Bronchial epithelial cell (primary cell): ENCODE data around the gene DMRTC1. TPM values are rescaled to one million over a fixed set of nuclear protein-coding genes. Genes with fewer than 3 reads are reported as not detected.
"Not testable (repeated sequence)": the region's sequence is repeated elsewhere in the genome, so short reads cannot be mapped to it uniquely, and the experiment has no call there.

Source experiments
- DNase-seq: peaks from one replicate; pipeline ENCODE4 v3.0.0-alpha.2; 2010; ENCODE audit warnings: low read depth
- FAIRE-seq: peaks from 2 replicates; lab custom pipeline; 2011; peaks lifted over from hg19 to GRCh38; lab: Jason Lieb, UNC
- H3K27me3 ChIP-seq: 2 replicates; pipeline ENCODE4 v1.5.1; 2011; ENCODE audit warnings: low read length; ENCODE audit not compliant: control insufficient read depth, insufficient read depth
- H3K36me3 ChIP-seq: 2 replicates; pipeline ENCODE4 v1.5.1; 2011; ENCODE audit warnings: low read length; ENCODE audit not compliant: control insufficient read depth, insufficient read depth
- H3K4me3 ChIP-seq: 2 replicates; pipeline ENCODE4 v1.5.1; 2011; ENCODE audit warnings: mild to moderate bottlenecking, low read depth, low read length, control low read depth
- total RNA-seq: library from RNA; depleted of rRNA; stranded (reverse); fragments of >200 nt; gene quantifications from 2 replicates; pipeline ENCODE4 v1.2.1, GENCODE V29; 2014

DMRTC1 gene
- total RNA-seq, 1 donor from 2014 or later, result not detected

- DNase-seq, H3K36me3 ChIP-seq, FAIRE-seq: not testable (repeated sequence)
Observed at GRCh38 chrX:72882898-72883297, 60.7 kb downstream of the DMRTC1 start.

DNA sequence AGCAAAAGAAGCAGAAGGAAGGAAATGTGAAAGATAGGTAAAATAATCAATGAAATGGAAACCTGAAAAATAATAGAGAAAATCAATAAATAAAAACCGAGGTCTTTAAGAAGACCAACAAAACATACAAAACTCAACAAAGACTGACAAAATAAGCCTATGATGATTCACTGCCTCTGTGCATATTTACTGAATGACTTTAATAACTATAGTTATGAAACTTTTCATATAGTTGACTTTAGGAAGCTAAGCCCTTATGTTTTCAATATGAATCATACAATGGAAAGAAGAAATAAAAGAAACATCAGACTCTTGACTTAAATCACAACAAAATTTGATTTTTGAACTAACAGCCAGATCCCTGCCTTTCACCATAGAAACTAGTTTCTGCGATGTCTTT is 106.1 kb downstream of the DMRTC1 start:
- H3K36me3 ChIP-seq, FAIRE-seq, H3K27me3 ChIP-seq, H3K4me3 ChIP-seq, DNase-seq: not testable (repeated sequence)

More at GRCh38 chrX:72882898-72883297, 60.7 kb downstream of the DMRTC1 start:
- H3K4me3 ChIP-seq, H3K27me3 ChIP-seq: not testable (repeated sequence)

- H3K36me3 ChIP-seq, H3K27me3 ChIP-seq, H3K4me3 ChIP-seq, FAIRE-seq, DNase-seq: not testable (repeated sequence)
Observed at GRCh38 chrX:72830701-72831100, 112.9 kb downstream of the DMRTC1 start.

Other genes with a start within 250 kb of the DMRTC1 start
- 13.4 and 15.5 TPM in 2 replicates for gene PHKA1, start 229.5 kb downstream of the DMRTC1 start, total RNA-seq
- gene DMRTC1B, start 166.9 kb downstream of the DMRTC1 start, total RNA-seq, result not detected in 2 replicates
- gene FAM236B, start 161.2 kb downstream of the DMRTC1 start, total RNA-seq, result not detected in 2 replicates
- not detected in 2 replicates for gene FAM236D, start 135.6 kb downstream of the DMRTC1 start, total RNA-seq
- not detected in 2 replicates for gene FAM236C, start 31.2 kb downstream of the DMRTC1 start, total RNA-seq
- not detected in 2 replicates for gene FAM236A, start 5.6 kb downstream of the DMRTC1 start, total RNA-seq
- gene PABPC1L2B, start 59.1 kb upstream of the DMRTC1 start, total RNA-seq, result not detected in 2 replicates
- not detected in 2 replicates for gene PABPC1L2A, start 135.7 kb upstream of the DMRTC1 start, total RNA-seq